COLO829 (cell line): ENCODE data around the gene TBC1D22B.
"Not testable (repeated sequence)": the region's sequence is repeated elsewhere in the genome, so short reads cannot be mapped to it uniquely, and the experiment has no call there.

Experiments
- DNase-seq: peaks from one replicate; pipeline ENCODE4 v3.0.0; 2012; ENCODE audit warnings: low spot score

The TBC1D22B gene

DNA sequence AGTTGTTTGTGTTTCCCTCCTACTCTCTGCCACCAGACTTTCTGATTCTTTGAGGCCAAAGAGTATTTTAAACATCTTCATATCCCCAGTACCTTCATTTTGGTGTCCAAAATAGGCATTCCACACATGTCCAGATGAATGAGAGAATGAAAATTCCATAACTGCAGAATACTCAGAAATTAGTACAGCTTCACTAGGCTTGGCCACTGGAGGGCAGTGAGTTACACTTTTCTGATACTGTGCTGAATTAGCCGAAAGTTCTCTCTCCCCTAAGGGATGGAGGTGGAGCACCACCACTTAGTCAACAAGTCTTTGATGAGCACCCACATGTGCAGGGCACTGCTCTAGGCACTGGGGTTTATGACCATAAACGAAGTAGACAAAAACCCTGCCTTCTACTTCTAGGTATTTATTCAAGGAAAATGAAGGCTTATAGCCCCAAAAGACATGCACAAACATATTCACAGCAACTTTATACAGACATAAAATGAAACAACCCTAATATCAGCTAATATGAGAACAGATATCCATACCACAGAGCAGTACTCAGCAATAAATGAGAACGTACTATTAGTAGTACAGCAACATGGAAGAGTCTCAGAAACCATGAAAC, 46.4 kb downstream of the TBC1D22B start:
- peak; percentile 56 for DNase-seq

DNA sequence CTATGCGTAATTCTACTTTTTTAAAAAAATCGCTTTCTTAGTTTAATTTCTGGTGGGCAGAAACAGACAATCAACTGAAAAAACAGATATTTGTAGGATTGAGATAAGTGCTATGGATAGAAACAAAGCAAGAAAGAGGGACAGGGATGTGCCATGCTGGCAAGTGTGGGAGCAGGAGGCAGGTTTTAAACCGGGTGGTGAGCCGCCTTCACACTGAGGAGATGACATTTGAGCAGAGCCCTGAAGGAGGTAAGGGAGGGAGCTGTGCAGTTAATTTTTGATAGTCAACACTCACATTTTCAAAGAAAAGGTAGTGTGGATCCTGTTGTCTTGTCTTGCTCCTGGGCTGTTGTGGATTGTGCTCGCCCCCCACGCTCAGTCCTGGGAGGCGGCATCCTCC, 47.2 kb downstream of the TBC1D22B start:
- no peak for DNase-seq

DNA sequence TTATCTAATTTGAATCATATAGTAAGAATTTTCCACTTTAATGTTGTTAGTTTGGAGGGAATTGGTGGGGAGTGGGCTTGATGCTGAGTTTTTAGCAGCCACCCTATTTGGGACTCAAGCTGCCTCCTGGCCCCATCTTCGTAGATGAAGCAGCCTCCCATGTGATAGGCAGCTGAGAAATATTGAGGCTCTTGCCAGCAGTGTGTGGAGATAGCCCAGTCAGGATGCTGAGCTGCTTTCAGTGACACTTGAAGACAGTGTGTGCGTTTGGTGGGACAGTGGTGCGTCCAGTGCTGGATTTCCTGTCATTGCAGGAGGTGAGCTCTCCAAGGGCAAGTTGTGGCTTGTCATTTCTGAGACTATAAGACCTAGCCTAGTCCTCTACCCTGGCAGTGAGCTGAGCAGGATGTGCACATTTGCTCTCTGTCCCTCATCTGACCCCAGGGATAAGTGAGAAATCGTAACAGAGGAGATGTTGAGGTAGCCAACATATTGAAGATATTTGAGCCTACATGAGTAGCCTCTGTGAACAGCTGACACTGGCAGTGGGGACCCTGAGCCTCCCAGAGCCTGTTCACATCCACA, 48.4 kb downstream of the TBC1D22B start:
- DNase-seq = no peak

DNA sequence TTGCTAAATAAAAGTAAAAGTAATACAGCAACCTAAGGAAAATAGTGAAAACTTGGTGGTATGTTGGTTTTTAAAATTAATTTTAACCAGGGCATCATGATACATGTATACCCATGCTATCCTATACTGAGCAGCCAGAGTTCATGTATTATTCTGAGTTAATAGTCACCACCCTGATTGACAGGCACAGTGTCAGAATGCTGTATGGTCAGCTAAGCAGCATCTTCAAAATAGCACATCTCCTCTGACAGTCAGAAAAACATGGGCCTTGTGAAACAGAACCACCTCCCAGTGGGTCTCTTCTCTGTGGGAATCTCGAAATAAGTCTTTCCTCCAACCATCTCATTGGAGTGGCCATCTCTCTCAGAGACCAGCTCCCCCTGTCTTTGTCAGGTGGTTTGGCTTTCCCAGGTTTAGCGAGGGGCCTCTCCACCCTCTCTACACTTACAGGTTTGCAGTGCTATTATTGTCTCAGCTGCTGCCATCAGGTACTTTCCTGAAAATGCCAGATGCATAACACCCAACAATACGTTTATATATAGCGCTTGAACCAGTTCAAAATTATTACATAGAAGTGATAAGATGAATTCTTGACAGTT, 49.2 kb downstream of the TBC1D22B start:
- DNase-seq = no peak

DNA sequence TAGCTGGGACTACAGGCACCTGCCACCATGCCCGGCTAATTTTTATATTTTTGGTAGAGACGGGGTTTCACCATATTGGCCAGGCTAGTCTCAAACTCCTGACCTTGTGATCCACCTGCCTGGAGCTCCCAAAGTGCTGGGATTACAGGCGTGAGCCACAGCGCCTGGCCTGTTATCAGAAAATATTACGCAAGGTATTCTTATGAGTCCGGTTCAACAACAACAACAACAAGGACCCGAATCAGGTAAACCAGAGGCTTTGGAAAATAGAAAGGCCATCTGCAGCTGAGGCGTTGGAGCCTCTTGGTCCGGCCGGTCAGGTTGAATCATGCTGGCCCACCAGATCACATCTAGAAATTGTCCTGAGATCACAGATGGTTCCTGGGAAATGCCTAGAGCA, 49.9 kb downstream of the TBC1D22B start:
- DNase-seq = not testable (repeated sequence)

DNA sequence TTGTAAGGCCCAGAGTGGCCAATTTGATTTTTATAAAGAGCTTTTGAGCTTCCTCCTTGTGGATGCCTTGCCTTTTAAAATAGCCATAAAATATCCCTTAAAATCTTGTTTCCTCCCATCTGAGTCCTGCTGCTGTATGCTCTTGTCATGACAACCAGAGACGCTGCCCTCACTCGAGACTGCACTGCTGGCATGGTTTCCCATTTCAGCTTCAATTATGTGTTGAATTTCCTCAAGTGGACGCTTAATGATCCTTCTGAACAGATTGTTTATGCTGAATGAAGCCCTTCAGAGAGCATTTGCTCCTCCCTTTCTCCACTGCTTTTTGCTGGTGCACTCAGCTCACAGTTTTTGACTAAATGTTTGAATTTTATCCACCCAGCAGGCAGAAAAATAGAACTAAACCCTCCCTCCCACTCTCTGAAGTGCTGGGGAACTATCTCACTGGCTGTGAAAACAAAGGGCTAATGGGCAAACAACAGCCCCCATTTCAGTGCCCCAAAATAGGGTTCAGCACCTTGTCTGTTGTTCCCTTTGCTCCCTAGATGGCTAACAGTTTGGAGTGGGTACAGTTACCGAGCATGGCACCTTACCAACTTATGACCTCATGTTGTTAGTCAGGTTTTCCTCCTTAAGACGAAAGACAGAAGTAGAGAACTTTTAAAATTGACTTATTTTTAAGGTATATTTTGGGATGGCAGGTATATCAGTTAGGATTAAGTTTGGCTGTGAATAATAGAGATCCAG, 50.7 kb downstream of the TBC1D22B start:
- DNase-seq = no peak

DNA sequence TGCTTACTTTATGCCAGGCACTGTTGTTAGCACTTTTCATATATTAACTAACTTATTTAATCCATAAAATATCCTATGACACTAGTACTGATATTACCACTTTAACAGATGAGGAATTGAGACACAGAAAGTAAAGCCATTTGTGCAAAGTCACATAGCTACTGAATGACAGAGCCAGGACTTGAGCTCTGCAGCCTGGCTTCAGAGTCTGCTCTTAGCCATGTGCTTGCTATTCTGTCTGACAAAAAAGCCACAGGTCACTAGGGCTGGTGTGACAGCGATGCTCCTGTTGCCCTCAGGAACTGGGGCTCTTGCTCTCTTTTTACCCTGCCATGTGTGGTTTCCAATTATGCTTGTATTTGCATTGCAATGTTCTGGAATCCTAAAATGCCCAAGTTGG, 51.5 kb downstream of the TBC1D22B start:
- DNase-seq = no peak

DNA sequence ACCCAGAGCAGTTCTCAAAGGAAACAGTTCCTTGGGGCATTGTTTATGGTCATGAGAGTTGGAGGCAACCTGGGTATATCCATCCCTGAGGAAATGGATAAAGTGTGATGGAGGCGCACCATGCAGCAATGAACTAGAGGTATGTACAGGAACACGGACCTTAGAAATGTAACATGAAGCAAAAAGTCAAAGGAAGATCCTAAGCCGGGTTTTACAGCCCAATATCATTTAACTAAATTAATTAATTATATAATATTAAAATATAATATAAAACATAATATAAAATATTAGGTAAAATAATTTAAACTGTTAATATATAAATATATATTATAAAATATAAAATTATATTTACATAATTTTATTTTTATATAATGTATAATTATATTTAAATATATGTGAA, 52.1 kb downstream of the TBC1D22B start:
- no peak for DNase-seq

DNA sequence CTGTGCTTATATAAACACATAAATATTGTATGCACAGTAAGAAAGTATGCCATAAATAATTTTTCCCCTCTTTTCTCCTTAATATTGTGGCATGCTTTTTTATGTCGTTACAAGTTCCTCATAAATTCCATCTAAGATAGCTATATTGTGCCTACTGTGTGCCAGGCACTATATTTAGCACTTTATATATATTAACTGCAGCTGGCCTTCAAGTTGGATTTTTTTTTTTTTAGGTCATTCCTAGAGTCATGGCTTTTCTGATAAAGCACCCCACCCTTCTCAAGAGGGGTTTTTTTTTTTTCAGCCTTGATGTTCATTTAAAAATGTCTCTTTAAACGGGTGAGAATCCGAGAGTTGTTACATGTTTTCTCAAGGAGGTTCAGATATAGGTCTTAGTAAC, 53.4 kb downstream of the TBC1D22B start:
- DNase-seq = no peak

DNA sequence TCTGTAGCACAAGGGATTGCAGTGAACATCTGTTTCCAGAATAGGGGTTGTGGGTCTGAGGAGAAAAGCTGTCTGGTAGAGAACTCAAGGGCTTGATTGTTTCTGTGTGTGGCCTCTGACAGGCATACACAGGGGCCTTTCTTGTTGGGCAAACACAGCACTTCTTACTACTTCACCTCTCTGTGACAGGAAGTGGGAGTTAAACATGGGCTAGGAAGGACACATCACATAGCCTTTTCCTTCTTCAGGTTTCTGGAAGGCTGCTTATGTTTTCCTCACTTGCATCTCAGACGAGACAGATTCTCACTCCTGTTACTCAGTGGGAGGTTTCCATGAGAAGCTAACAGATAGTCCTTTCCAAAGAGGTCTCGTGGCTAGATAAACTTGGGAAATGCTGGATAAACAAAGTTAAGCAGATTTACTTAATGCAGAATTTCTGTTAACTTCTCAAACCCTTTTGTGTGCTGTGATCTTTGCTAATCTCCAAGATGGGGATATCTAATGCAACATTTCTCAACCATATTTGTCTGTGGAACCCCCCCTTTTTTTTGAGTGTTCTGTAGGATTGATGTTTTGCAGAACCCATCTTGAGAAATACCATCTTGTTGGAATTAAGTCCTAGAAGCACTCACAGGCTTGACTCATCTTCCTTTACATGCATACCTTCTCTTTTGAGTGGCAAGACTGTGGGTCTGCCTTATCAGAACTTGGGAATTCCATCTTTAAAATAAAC, 54.3 kb downstream of the TBC1D22B start:
- peak; percentile 97 for DNase-seq

DNA sequence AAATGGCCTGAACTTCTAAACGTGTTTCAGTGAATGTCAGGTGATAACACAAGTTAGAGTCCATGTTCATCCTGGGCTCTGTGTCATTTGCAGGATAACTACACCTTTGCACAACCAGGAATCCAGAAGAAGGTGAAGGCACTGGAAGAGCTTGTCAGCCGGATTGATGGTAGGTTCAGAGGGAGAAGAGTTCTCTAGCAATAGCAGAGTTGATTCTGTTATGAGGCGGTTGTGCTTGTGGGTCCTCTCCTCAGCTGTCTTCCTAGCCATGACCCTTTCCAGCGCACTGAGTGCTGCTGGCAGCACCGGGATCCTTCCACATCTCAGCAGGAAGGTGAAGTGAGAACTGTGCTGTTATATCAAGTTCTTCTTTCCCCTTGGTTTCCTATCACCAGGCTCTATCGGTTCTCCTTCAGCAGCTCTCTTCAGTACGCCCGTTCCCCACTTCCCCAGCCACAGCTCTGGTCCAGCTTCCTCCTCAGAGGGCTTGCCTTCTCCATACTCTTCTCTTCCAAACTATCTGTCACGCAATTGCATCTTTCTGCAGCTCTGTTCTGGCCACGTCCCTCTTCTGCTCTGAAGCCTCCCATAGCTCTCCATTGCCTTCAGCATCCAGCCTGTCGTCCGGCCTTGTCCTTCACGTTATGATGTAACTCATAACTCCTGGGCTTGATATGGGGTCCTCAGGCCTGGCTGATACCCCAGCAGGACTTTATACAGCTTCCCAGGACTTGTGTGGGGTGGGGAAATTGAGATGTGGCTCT, 56.3 kb downstream of the TBC1D22B start:
- DNase-seq = no peak

DNA sequence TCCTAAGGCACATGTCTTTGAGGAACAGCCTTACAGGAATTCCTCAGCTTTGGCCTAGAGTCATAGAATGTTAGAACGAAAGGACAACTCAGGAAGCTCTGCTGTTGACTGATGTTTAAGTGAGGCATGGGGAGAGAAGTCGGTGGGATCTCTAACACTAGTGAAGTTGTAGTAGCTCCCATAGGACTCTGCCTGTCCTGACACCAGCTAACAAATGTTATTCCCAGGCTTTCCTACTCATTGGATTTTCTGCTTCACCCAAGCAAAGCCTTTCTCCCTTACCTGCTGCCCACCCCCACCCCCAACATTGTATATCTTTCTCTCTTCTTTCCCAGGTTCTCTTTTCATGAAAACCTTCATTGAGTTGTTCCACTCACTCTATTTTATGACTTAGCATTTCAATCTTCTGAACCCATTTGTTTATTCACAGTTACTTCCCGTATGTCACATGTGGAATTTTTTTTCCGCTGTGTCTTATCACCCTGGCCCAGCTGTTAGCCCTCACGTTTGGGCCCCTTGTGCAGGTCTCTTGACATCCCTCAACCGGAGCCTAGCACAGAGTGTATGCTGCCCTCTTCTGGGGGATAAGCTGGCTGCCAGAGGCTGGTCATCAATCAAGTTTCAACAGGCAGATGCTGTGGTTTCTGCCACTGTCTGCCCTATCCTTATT, 57.0 kb downstream of the TBC1D22B start:
- DNase-seq = no peak

DNA sequence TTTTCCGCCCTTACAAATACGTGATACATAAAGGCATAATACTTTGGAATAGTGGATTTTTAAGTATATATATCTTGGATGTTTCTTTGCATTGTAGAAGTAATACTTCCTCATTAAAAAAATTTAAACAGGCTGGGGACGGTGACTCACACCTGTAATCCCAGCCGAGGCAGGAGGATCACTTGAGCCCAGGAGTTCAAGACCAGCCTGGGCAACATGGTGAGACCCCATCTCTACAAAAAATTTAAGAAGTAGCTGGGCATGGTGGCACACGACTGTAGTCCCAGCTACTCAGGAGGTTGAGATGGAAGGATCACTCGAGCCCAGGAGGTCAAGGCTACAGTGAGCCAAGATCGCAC, 57.6 kb downstream of the TBC1D22B start:
- DNase-seq = no peak

DNA sequence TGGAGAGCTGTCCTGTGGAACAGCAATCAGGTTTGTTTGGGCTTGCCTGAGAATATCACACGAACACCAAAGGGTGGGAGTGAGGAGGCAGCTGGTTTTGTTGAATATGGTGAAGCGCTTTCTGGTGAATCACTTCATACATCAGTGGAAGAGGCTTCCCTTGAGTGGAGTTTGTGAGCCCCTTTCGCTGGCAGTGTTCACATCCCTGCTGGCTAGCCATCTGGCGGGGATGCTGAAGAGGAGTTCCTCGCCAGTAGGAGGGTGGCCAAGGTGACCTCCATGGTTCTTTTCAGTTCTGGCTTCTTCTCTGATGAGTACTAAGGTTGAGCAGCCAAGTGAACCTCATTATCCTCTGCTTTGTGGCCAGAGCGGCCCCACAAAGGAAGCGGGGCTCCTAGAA, 58.5 kb downstream of the TBC1D22B start:
- DNase-seq = no peak

DNA sequence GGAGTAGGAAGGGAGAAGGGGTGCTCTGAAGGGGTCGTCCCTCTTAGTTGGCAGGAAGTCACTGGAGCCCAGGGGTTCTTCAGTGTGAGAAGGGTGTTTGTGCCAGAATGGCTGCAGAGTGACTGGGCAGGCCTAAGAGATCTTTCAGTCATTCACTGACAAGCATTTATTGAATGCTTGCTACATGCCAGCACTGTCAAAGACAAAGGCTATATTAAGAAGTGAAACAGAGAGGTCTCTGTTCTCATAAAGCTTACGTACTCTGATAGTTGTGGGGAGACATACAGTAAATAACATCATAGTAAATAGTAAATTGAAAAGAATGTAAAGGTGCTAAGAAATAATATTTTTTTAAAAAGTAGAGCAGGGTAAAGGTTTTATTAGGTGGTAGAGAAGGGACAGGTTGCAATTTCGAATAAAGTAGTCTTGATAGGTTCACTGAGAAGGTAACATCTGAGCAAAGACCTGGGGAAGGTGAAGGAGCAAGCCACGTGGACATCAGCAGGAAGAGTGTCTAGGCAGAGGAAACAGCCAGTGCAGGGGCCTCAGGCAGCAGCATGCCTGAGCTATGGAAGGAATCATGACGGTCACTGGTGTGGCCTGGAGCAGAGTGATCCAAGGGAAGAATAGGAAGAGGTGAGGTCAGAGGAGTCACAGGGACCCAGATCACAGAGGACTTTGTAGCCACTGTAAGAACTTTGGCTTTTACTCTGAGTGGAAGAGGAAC, 59.9 kb downstream of the TBC1D22B start:
- peak; percentile 71 for DNase-seq

DNA sequence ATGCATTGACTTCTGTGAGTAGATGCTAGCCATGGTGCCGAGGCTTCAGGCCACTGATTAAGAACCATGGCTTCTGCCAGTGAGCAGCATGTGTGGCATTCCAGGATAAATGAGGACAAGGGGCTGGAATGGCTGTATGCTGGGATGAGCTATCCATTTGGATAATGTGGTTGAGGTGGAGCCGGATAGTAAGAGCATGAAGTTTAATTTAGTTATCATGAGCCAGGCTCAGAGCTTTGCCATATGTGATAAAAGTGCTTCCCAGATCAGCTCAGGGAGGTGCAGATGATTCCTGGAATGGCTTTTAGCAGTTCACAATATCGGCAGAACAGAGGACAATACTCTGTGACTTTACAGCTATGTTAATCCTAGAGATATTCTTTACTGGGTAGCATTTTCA, 61.6 kb downstream of the TBC1D22B start:
- no peak for DNase-seq

DNA sequence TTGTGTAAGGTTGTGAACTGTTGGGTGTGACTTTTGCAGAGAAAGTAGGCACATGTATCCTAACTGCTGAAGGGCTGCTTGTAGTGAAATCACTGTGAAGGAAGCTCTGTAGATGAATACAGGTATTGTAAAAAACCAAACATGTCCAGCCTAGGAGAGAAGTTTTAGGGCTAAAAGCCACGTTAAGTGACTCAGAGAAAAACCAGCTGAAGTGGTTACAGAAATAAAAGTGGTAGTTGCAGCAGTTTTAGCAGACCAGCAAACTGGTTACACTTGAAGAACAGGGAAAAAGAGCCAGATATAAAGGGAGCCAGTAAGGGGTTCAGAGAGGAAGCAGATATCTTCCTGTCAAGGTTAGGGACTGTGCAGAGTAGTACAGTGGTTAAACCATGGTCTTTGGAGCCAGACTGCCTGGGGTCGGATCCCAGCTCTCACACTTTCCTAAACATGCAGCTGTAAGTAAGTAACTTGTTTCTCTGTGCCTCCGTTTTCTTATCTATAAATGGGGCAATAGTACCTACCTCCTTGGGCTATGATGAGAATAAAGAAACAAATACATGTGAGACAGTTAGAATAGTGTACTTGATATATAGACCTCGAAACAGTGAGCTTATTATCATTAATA, 62.4 kb downstream of the TBC1D22B start:
- DNase-seq = no peak

DNA sequence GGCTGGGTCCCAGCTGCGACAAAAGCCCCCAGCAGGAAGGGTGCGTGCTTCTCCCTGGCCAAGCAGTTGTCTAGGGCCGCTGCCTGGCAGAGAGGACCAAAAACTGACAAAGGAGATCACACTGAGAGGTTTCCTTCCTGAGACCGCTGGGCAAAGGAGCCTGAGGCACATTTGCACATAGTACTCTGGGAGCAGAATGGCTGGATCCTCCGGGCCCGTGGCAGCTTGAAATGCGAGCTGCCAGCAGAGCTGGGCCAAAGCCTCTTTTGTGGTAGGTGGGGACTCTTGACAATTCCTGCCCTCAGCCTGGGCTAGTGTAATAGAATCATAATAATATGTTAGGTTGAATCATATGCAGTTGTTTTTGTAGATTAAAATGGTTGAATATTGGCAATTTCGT, 63.1 kb downstream of the TBC1D22B start:
- no peak for DNase-seq

DNA sequence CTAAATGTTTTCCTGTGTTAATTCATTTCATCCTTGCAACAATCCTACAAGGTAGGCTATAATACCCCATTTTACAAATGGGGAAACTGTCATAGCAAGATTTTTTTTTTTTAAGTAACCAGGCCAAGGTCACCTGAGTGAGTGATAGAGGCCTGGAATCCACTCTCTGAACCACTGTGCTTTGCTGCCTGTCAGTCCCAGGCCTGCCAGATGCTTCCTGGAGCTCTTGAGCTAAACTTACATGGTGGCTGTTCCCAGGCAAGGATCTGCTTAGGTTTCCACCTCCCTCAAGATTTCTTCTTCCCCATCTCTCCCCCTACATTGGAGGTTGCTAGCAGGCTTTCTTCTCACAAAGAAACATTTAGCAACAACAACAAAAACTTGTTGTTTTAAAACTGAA, 63.5 kb downstream of the TBC1D22B start:
- no peak for DNase-seq
